ENCODE data around the gene GPR156. TPM values are rescaled to one million over a fixed set of nuclear protein-coding genes. Genes with fewer than 3 reads are reported as not detected.
"Not testable (repeated sequence)": the region's sequence is repeated elsewhere in the genome, so short reads cannot be mapped to it uniquely, and the experiment has no call there.

The GPR156 gene
- total RNA-seq, 2 donors from 2014 or later = 0.71 to 3.1 TPM

DNA sequence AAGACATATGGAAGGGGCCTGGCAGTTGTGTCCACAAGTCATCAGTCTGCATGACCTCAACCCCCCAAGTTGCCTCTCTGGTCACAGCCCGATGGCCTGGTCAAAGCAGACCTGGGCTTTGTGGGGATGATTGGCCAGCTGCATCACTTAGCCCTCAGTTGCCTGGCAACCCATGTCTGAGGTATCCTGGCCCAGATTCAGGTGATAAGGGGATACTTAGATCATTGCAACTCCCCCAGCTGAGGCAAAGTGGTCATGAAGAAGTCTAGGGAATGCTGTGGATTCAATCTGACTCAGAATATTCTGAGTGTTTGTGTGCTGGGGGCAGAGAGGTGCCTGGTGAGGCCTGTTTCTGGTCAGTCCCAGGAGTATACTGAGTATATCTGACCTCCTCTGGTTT is 5.0 kb downstream of the GPR156 start:
- intact Hi-C loops (cut with DNase I) = no loop called here
- DNase-seq (ENCODE audit: low spot score) = no peak

DNA sequence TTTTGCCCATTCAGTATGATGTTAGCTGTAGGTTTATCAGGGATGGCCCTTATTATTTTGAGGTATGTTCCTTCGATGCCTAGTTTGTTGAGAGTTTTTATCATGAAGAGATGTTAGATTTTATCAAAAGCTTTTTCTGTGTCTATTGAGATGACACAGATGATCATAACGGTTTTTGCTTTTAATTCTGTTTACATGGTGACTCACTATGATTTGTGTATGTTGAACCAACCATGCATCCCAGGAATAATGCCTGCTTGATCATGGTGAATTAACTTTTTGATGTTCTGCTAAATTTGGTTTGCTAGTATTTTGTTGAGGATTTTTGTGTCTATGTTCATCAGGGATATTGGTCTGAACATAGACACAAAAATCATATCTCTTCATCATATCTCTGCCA is 8.3 kb downstream of the GPR156 start:
- no peak for DNase-seq (ENCODE audit: low spot score)
- intact Hi-C loops (cut with DNase I) = no loop called here

DNA sequence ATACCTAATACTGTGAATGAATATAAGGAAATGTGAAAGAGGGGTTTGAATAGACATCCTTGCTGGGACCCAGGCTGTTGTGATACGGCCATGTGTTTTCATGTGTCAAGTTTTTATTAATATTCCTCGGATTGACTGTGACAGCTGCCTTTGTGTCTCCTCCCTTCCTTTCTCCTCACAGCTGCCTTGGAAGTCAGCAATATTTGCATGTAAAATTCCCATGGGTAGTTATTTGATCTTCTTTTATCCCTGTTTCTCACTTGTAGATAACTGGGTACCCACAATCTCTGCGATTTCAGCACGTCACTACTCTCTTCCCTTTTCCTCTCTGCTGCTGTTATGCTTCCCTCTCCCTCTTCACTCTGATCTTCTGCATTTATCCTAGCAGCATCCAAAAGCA is 9.4 kb downstream of the GPR156 start:
- intact Hi-C loops (cut with DNase I) = no loop called here
- no peak for DNase-seq (ENCODE audit: low spot score)

DNA sequence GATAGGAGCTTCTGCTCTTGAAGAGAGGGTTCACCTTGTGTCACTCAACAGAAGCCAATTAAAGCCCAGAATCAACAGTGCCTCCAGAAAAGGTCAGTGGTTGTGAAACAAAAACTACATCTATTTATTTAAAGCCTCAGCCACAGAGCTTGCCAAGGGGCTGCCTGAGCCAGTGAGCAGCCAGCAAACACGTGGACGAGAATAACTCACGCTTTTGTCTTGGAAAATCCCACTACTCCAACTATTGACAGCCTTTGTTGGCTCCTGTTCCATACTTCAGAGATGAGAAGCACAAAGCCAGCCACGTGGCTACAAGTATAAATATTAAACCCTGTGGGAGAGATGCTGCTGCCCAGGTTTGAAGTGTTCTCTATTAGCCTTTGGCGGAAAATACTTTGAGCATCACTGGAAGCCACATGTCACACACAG is 10.3 kb downstream of the GPR156 start:
- no peak for DNase-seq (ENCODE audit: low spot score)
- intact Hi-C loops (cut with DNase I) = no loop called here

- DNase-seq (ENCODE audit: low spot score) = no peak
- intact Hi-C loops (cut with DNase I) = no loop called here
Measured at GRCh38 chr3:120272286-120272685, 12.7 kb downstream of the GPR156 start.

DNA sequence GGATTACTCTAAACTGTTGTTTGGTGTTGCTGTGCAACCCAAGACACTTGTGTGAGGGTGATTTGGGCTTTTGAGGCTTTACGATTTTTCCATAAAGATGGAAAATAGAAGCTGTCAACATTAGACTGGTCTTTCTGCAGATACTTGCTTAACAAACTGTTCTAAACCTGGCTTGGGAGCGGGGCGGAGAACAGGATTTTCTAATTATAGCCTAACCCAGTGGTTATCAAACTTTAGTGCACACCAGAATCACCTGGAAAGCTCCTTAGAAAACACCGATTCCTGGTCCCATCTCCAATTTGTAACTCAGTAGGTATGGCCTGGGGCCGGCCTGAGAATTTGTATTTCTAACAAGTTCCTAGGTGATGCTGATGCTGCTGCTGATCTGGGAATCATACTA is 19.0 kb downstream of the GPR156 start:
- intact Hi-C loops (cut with DNase I) = no loop called here
- no peak for DNase-seq (ENCODE audit: low spot score)

- DNase-seq (ENCODE audit: low spot score) = no peak
- intact Hi-C loops (cut with DNase I) = no loop called here
Measured at GRCh38 chr3:120264963-120265362, 20.1 kb downstream of the GPR156 start.

- intact Hi-C loops (cut with DNase I) = no loop called here
- no peak for DNase-seq (ENCODE audit: low spot score)
Measured at GRCh38 chr3:120263792-120264191, 21.2 kb downstream of the GPR156 start.

DNA sequence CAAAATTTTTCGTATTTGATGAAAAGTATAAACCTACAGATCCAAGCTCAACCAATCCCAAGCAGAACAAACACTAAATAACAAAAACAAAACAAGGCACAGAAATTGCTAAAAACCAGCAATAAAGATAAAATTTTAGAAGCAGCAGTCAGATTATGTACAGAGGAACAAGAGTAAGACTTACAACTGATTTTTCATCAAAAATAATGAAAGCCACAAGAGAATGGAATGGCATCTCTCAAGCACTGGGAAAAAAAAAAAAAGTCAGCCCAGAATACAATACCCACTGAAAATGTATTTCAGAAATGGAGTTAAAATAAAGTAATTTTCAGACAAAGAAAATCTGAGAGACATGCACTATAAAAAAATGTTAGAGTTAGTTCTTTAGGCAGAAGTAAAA is 27.0 kb downstream of the GPR156 start:
- DNase-seq (ENCODE audit: low spot score) = no peak
- intact Hi-C loops (cut with DNase I) = no loop called here

DNA sequence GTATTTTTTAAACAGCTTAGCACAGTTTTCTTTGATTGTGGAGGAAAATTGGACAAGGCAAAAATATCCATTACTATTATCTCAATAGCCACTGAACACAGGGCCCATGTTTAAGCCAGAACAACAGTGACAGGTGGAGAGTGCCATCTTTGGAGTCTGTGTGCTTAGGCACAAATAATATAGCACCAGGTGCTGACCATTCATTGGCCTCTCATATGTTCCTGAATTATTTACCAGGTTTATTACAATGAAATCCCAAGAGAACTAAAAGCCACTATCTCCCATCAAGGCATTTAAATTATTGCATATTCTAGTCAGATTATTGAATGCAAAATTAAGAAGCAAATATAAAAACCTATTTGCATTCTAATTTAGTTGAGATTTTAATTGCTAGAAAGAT is 39.6 kb downstream of the GPR156 start:
- DNase-seq (ENCODE audit: low spot score) = no peak

GRCh38 chr3:120244834-120245225 is 40.2 kb downstream of the GPR156 start:
- no peak for DNase-seq (ENCODE audit: low spot score)
- intact Hi-C loops (cut with DNase I) = loop anchor here (1.0 to 10.0 kb wide), 3 partner anchors 172 to 314 kb away; no protein-coding TSS in a partner anchor

More for the DNA sequence above, 39.6 kb downstream of the GPR156 start:
- intact Hi-C loops (cut with DNase I) = loop anchor here in 1 of 2 donors (10.0 kb wide), 1 partner anchor 309 kb away; no protein-coding TSS in a partner anchor

DNA sequence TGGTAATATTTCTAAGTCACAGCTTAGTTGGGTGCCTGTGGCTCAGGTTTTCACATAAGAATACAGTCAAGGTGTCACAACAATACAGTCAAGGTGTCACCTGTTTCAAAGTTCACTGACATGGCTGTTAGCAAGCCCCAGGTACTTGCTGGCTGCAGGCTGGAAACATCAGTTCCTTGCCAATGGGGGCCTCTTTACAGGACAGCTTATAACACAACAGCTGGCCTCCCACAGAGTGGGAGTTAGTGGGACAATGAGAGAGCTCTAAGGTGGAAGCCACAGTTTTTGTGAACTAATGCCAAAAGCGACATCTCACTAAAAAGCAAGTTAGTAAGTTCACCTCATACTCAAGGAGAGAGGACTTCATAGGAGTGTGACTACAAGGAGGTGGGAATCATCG is 45.4 kb downstream of the GPR156 start:
- DNase-seq (ENCODE audit: low spot score) = no peak
- intact Hi-C loops (cut with DNase I) = loop anchor here in 1 of 2 donors (5.0 to 10.0 kb wide), 2 partner anchors 178 to 315 kb away; no protein-coding TSS in a partner anchor

DNA sequence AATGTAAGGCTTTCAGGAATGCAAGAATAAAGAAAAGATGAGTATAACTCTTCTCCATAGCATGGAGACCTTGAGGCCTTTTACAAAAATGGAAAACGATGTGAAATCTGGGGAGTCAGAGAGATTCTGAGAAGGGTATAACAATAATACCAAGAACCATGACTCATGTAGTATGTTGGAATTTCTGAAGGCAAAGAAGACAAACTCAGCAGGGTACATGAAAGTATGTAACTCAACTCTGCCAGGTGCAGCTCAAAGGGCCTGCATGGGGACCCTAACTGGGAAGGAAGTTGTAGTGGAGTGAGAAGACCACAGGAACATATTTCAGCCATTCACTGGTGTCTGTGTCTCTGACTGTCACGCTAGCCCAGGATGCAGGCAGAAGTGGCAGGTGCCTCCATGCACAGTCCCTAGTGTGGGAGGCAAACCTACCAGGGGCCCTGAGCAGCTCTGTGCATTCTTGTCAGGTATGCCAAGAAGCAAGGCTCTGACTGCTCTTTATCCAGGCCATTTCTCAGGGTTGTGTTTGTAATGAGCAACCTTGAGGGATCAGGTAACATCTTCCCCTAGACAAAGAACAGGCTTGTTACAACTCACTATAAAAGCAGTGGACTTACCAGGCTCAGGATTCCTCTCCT is 57.2 kb downstream of the GPR156 start:
- no peak for DNase-seq (ENCODE audit: low spot score)
- intact Hi-C loops (cut with DNase I) = no loop called here

- intact Hi-C loops (cut with DNase I) = no loop called here
- no peak for DNase-seq (ENCODE audit: low spot score)
Measured at GRCh38 chr3:120224237-120224636, 60.8 kb downstream of the GPR156 start.

- no peak for DNase-seq (ENCODE audit: low spot score)
- intact Hi-C loops (cut with DNase I) = no loop called here
Measured at GRCh38 chr3:120218981-120219380, 66.0 kb downstream of the GPR156 start.

DNA sequence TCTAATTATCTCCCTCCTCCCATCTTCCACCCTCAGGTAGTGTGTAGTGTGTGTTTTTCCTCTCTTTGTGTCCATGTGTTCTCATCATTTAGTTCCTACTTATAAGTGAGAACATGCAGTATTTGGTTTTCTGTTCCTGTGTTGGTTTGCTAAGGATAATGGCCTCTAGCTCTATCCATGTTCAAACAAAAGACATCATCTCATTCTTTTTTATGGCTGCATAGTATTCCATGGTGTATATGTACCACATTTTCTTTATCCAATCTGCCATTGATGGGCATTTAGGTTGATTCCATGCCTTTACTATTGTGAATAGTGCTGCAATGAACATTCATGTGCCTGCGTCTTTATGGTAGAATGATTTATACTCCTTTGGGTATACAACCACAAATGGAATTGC is 68.4 kb downstream of the GPR156 start:
- DNase-seq (ENCODE audit: low spot score); intact Hi-C loops (cut with DNase I): not testable (repeated sequence)

DNA sequence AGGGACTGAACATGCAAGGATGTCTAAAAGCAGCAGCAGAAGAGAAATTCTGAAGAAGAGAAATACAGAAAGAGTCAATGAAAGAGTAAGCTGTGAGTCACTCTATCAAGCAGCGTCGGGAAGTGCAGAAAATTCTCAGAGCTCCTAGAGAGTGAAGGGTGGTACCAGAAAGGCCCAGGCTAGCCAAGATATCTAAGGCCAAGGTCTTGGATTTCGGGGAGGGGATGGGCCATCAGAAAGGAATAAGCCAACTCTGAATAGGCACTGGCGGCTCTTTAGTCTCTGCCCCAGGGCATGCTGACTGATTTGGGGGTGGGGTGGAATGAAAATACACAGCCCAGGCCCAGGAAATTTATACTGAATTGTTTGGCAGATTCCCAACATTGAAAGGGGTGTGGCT is 70.8 kb downstream of the GPR156 start:
- intact Hi-C loops (cut with DNase I) = no loop called here
- DNase-seq (ENCODE audit: low spot score) = no peak

DNA sequence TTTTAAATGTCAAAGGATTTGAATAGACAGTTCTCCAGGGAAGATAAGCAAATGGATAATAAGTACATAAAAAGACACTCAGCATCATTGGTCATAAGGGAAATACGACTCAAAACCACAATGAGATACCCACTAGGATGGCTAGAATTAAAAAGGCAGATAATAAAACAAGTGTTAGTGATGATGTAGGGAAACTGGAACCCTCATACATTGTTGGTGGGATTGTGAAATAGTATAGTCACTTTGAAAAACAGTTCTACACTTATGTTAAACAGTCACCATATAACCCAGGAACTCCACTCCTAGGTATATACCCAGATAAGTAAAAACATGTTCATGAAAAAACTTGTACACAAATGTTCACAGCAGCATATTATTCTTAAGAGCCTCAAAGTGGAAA is 72.5 kb downstream of the GPR156 start:
- intact Hi-C loops (cut with DNase I) = no loop called here

GRCh38 chr3:120209425-120209824 is 75.6 kb downstream of the GPR156 start:
- intact Hi-C loops (cut with DNase I) = no loop called here
- DNase-seq (ENCODE audit: low spot score) = no peak

More for the DNA sequence above, 72.5 kb downstream of the GPR156 start:
- DNase-seq (ENCODE audit: low spot score) = no peak

GRCh38 chr3:120204338-120204737 is 80.7 kb downstream of the GPR156 start:
- no peak for DNase-seq (ENCODE audit: low spot score)
- intact Hi-C loops (cut with DNase I) = no loop called here

GRCh38 chr3:120203621-120204020 is 81.4 kb downstream of the GPR156 start:
- intact Hi-C loops (cut with DNase I) = no loop called here

DNA sequence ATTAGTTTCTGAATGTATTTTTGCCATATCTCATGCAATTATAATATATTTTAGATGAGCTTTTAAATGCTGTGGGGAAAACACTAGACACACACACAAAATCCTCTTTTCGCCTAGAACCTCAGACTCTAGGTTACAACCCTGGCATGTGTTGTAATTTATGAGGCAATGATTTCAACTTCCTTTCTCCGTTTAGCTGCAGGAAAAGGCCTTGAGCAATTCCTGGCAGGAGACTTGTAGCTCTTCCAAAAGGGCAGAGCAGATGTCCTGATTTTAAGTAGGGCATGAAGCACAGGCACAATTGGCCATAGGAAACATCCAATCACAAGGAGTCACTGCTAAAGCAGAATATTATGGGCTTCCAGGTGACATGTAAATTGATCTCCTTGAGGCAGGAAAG is 82.0 kb downstream of the GPR156 start:
- DNase-seq (ENCODE audit: low spot score) = no peak

More at GRCh38 chr3:120203621-120204020, 81.4 kb downstream of the GPR156 start:
- no peak for DNase-seq (ENCODE audit: low spot score)

More for the DNA sequence above, 82.0 kb downstream of the GPR156 start:
- intact Hi-C loops (cut with DNase I) = no loop called here
